Kidney epithelial cell (primary cell): Measurements from ENCODE around the gene RBMS1. TPM values are rescaled to one million over a fixed set of nuclear protein-coding genes. Genes with fewer than 3 reads are reported as not detected.

Experiments used
- DNase-seq: peaks from one replicate; pipeline ENCODE4 v3.0.0-alpha.2; 2010; ENCODE audit warnings: low read depth
- H3K27me3 ChIP-seq: 2 replicates; pipeline ENCODE4 v1.6.0; 2011; ENCODE audit warnings: low read length; ENCODE audit not compliant: control insufficient read depth, insufficient read depth
- H3K36me3 ChIP-seq: 2 replicates; pipeline ENCODE4 v1.5.1; 2011; ENCODE audit warnings: low read length; ENCODE audit not compliant: control insufficient read depth, insufficient read depth
- H3K4me3 ChIP-seq: 2 replicates; pipeline ENCODE4 v1.5.1; 2011; ENCODE audit warnings: low read depth, mild to moderate bottlenecking, control low read depth, low read length
- CTCF ChIP-seq: IDR thresholded peaks from 2 replicates; pipeline ENCODE4 v1.5.1; 2011; ENCODE audit warnings: mild to moderate bottlenecking, moderate library complexity, low read length, control low read depth, inconsistent platforms; ENCODE audit not compliant: insufficient read depth, poor library complexity, severe bottlenecking
- total RNA-seq: library from RNA; depleted of rRNA; stranded (reverse); fragments of >200 nt; gene quantifications from 2 replicates; pipeline ENCODE4 v1.2.3, GENCODE V29; 2015

Gene RBMS1
- total RNA-seq, 1 donor from 2014 or later: 52.5 TPM

- DNase-seq: no peak
- Histone ChIP-seq H3K4me3 (no peak overlapping the region), H3K36me3 (no peaks in the 10 kb centered on the region)
Measured at GRCh38 chr2:160224507-160224906, 269.1 kb downstream of the RBMS1 start.

GRCh38 chr2:160224060-160224459 is 269.5 kb downstream of the RBMS1 start:
- H3K4me3 ChIP-seq: no peak overlapping the region
- peak; percentile 98 for DNase-seq
- no peaks in the 10 kb centered on the region for H3K27me3 ChIP-seq
- TF ChIP-seq CTCF: no peak
- H3K36me3 ChIP-seq: no peaks in the 10 kb centered on the region

More at GRCh38 chr2:160224507-160224906, 269.1 kb downstream of the RBMS1 start:
- TF ChIP-seq CTCF: no peak
- H3K27me3 ChIP-seq: no peaks in the 10 kb centered on the region

- no peak for TF ChIP-seq CTCF
- DNase-seq: no peak
- Histone ChIP-seq H3K27me3 (no peaks in the 10 kb centered on the region), H3K4me3 (no peak overlapping the region), H3K36me3 (no peaks in the 10 kb centered on the region)
Measured at GRCh38 chr2:160223560-160223959, 270.0 kb downstream of the RBMS1 start.

- H3K4me3 ChIP-seq: no peak overlapping the region
- no peaks in the 10 kb centered on the region for H3K27me3 ChIP-seq
- DNase-seq: no peak
- H3K36me3 ChIP-seq: no peaks in the 10 kb centered on the region
- no peak for TF ChIP-seq CTCF
Measured at GRCh38 chr2:160222546-160223283, 270.9 kb downstream of the RBMS1 start.
